ENCODE results near the gene PCSK5. TPM values are rescaled to one million over a fixed set of nuclear protein-coding genes. Genes with fewer than 3 reads are reported as not detected.

The PCSK5 gene
- polyA plus RNA-seq, 3 donors, result 4.8 to 13.0 (median 7.1) TPM

GRCh38 chr9:76161541-76161940 lies 271.1 kb downstream of the PCSK5 start:
- Mint-ChIP-seq H3K27me3 (ENCODE audit: low read depth in 3 of 3) (peaks cover 0 to 4% (median 0%) of the 10 kb centered on the region in 3 donors), H3K27ac (no peak overlapping the region), H3K4me3 (no peak overlapping the region), H3K36me3 (peaks cover 61 to 78% of the 10 kb centered on the region in 2 donors), H3K9me3 (peaks cover 0 to 5% (median 0%) of the 10 kb centered on the region in 7 donors), H3K4me1 (peaks cover 20% of the 10 kb centered on the region)
- no peak for DNase-seq
- TF ChIP-seq, protein P1, sequence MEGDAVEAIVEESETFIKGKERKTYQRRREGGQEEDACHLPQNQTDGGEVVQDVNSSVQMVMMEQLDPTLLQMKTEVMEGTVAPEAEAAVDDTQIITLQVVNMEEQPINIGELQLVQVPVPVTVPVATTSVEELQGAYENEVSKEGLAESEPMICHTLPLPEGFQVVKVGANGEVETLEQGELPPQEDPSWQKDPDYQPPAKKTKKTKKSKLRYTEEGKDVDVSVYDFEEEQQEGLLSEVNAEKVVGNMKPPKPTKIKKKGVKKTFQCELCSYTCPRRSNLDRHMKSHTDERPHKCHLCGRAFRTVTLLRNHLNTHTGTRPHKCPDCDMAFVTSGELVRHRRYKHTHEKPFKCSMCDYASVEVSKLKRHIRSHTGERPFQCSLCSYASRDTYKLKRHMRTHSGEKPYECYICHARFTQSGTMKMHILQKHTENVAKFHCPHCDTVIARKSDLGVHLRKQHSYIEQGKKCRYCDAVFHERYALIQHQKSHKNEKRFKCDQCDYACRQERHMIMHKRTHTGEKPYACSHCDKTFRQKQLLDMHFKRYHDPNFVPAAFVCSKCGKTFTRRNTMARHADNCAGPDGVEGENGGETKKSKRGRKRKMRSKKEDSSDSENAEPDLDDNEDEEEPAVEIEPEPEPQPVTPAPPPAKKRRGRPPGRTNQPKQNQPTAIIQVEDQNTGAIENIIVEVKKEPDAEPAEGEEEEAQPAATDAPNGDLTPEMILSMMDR (IDR thresholded peaks at IDR 0.05), result no peak
- Histone ChIP-seq H3K79me2 (ENCODE audit: insufficient read depth, low read length) (no peaks in the 10 kb centered on the region), H3K9ac (ENCODE audit: insufficient read depth, low read length, poor library complexity, severe bottlenecking) (no peak overlapping the region), H2AFZ (ENCODE audit: insufficient read depth, low read depth, low read length, poor library complexity, severe bottlenecking) (no peak overlapping the region), H3K36me3 (replicated peaks in 1 of 2; ENCODE audit: control insufficient read depth in 1 of 2, insufficient read depth in 2 of 2, low read length in 2 of 2) (peaks cover 27 to 61% of the 10 kb centered on the region in 2 donors), H4K20me1 (ENCODE audit: insufficient read depth, low read length) (peaks cover 5% of the 10 kb centered on the region), H3K27me3 (ENCODE audit: control insufficient read depth in 2 of 2, insufficient read depth in 2 of 2, low read length in 2 of 2) (no peaks in the 10 kb centered on the region), H3K4me2 (replicated peaks; ENCODE audit: extremely low read depth, low read length, poor library complexity, severe bottlenecking) (no peak overlapping the region), H3K27ac (ENCODE audit: low read depth in 1 of 2, low read length in 2 of 2) (no peak overlapping the region), H3K4me1 (ENCODE audit: control insufficient read depth in 1 of 2, insufficient read depth in 2 of 2, low read length in 2 of 2) (peaks cover 12 to 18% of the 10 kb centered on the region in 2 donors), H3K4me3 (replicated peaks in 1 of 3; ENCODE audit: low read depth in 2 of 3, low read length in 3 of 3) (no peak overlapping the region), H3K9me3 (replicated peaks in 1 of 2; ENCODE audit: control insufficient read depth in 1 of 2, insufficient read depth in 1 of 2, low read length in 2 of 2) (no peaks in the 10 kb centered on the region)
- intact Hi-C loops (cut with micrococcal nuclease), result no loop called here
- WGBS (ENCODE audit: insufficient coverage), result 89% methylated on average over 10 of the region's 13 CpGs

DNA sequence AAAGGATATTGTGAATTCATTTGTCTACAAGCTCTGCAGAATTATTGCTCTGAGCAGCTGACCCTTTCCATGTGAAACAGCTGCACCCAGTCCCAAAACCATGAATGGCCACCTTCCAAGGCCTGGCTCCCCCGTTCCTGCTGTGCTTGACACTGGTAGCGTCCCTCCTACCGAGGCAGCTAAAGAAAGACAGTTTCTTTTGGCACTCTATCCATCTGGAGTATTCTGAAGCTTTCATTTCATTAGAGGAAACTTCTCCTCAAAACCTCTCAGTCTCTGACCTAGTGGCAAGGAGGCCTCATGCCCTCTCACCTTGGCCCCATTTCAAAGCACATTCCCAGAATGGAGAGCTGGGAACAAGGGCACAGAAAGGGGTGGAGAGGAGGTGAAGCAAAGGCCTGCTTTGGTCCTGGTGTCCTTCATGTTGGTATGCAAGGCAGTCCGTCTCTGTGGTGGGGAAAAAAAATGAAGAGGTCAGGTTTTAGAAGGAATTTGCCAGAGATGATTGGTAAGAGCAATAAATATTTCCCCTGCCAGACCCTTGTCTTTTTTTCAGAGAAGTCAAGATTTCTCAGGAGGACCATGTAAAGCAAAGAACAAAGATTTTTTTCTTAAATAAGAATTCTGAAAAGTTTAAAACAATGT lies 271.7 kb downstream of the PCSK5 start:
- H4K20me1 ChIP-seq (ENCODE audit: insufficient read depth, low read length), result peaks cover 5% of the 10 kb centered on the region
- TF ChIP-seq, protein P1 (IDR thresholded peaks at IDR 0.05), result no peak
- Mint-ChIP-seq H3K4me1 (peaks cover 27% of the 10 kb centered on the region), H3K27ac (no peak overlapping the region), H3K36me3 (peaks cover 59 to 73% of the 10 kb centered on the region in 2 donors), H3K4me3 (no peak overlapping the region), H3K9me3 (peaks cover 0 to 2% (median 0%) of the 10 kb centered on the region in 7 donors), H3K27me3 (ENCODE audit: low read depth in 3 of 3) (peaks cover 0 to 4% (median 0%) of the 10 kb centered on the region in 3 donors)
- H3K4me1 ChIP-seq (ENCODE audit: control insufficient read depth in 1 of 2, insufficient read depth in 2 of 2, low read length in 2 of 2), result peaks cover 19 to 25% of the 10 kb centered on the region in 2 donors
- no peaks in the 10 kb centered on the region for H3K9me3 ChIP-seq (replicated peaks in 1 of 2; ENCODE audit: control insufficient read depth in 1 of 2, insufficient read depth in 1 of 2, low read length in 2 of 2)
- no peak overlapping the region for H3K27ac ChIP-seq (ENCODE audit: low read depth in 1 of 2, low read length in 2 of 2)
- no peaks in the 10 kb centered on the region for H3K79me2 ChIP-seq (ENCODE audit: insufficient read depth, low read length)
- intact Hi-C loops (cut with micrococcal nuclease), result no loop called here
- H3K4me3 ChIP-seq (replicated peaks in 1 of 3; ENCODE audit: low read depth in 2 of 3, low read length in 3 of 3), result no peak overlapping the region
- H3K9ac ChIP-seq (ENCODE audit: insufficient read depth, low read length, poor library complexity, severe bottlenecking), result no peak overlapping the region
- no peak overlapping the region for H3K4me2 ChIP-seq (replicated peaks; ENCODE audit: extremely low read depth, low read length, poor library complexity, severe bottlenecking)
- no peaks in the 10 kb centered on the region for H3K27me3 ChIP-seq (ENCODE audit: control insufficient read depth in 2 of 2, insufficient read depth in 2 of 2, low read length in 2 of 2)
- no peak overlapping the region for H2AFZ ChIP-seq (ENCODE audit: insufficient read depth, low read depth, low read length, poor library complexity, severe bottlenecking)
- no peak for DNase-seq
- peaks cover 27 to 61% of the 10 kb centered on the region in 2 donors for H3K36me3 ChIP-seq (replicated peaks in 1 of 2; ENCODE audit: control insufficient read depth in 1 of 2, insufficient read depth in 2 of 2, low read length in 2 of 2)
- WGBS (ENCODE audit: insufficient coverage), result 100% methylated on average over 3 of the region's 4 CpGs
